Measurements from ENCODE around the gene NOS2. TPM values are rescaled to one million over a fixed set of nuclear protein-coding genes. Genes with fewer than 3 reads are reported as not detected.

NOS2 gene
- total RNA-seq, 4 donors from 2014 or later, result 0.09 to 2.8 (median 0.62) TPM; not detected in 1

Small RNA genes lying within 50 kb of the gene (small RNA-seq; reads per million reads assigned to genes)
- gene AC130289.1 (not detected), gene AC130289.2 (not detected)

Other genes starting within 250 kb of the NOS2 start
- gene LGALS9, start 169.3 kb downstream of the NOS2 start, total RNA-seq, result 10 to 100 TPM in 3 of 4 donors, not detected in 1; 14.4 to 31.8 (median 15.2) TPM
- gene LYRM9, start 92.8 kb upstream of the NOS2 start, total RNA-seq, result 10 to 100 TPM in 3 of 4 donors, 1 to 10 TPM in 1; 3.3 to 31.4 (median 25.6) TPM
- gene NLK, start 242.1 kb upstream of the NOS2 start, total RNA-seq, result 10 to 100 TPM in 3 of 4 donors, 1 to 10 TPM in 1; 7.7 to 36.8 (median 23.4) TPM

Measured in uterus (tissue), 4 donors.